ENCODE results near the gene LBH.

LBH gene

GRCh38 chr2:30235859-30236535 is 4.7 kb downstream of the LBH start:
- DNase-seq (ENCODE audit: low spot score): no peak

GRCh38 chr2:30236591-30237238 is 5.4 kb downstream of the LBH start:
- DNase-seq (ENCODE audit: low spot score): no peak

- no peak for DNase-seq (ENCODE audit: low spot score)
Measured at GRCh38 chr2:30237239-30237965, 6.1 kb downstream of the LBH start.

- DNase-seq (ENCODE audit: low spot score): no peak
Measured at GRCh38 chr2:30237966-30238800, 6.8 kb downstream of the LBH start.

GRCh38 chr2:30239308-30239985 is 8.1 kb downstream of the LBH start:
- peak; percentile 65 for DNase-seq (ENCODE audit: low spot score)

- no peak for DNase-seq (ENCODE audit: low spot score)
Measured at GRCh38 chr2:30239986-30240752, 8.8 kb downstream of the LBH start.

GRCh38 chr2:30243231-30243630 is 11.9 kb downstream of the LBH start:
- DNase-seq (ENCODE audit: low spot score): no peak

- DNase-seq (ENCODE audit: low spot score): no peak
Measured at GRCh38 chr2:30245364-30245763, 14.0 kb downstream of the LBH start.

GRCh38 chr2:30248791-30249190 is 17.5 kb downstream of the LBH start:
- DNase-seq (ENCODE audit: low spot score): no peak

- no peak for DNase-seq (ENCODE audit: low spot score)
Measured at GRCh38 chr2:30249354-30249753, 18.0 kb downstream of the LBH start.

- DNase-seq (ENCODE audit: low spot score): no peak
Measured at GRCh38 chr2:30250421-30250820, 19.1 kb downstream of the LBH start.

GRCh38 chr2:30252723-30253701 is 21.7 kb downstream of the LBH start:
- DNase-seq (ENCODE audit: low spot score): peak; percentile 66

- no peak for DNase-seq (ENCODE audit: low spot score)
Measured at GRCh38 chr2:30253873-30254684, 22.7 kb downstream of the LBH start.

- no peak for DNase-seq (ENCODE audit: low spot score)
Measured at GRCh38 chr2:30254685-30255001, 23.3 kb downstream of the LBH start.

- no peak for DNase-seq (ENCODE audit: low spot score)
Measured at GRCh38 chr2:30255026-30255425, 23.7 kb downstream of the LBH start.

- DNase-seq (ENCODE audit: low spot score): no peak
Measured at GRCh38 chr2:30255466-30256408, 24.4 kb downstream of the LBH start.

- no peak for DNase-seq (ENCODE audit: low spot score)
Measured at GRCh38 chr2:30257266-30258214, 26.2 kb downstream of the LBH start.
